ENCODE data around the gene PLCB3.

DNA sequence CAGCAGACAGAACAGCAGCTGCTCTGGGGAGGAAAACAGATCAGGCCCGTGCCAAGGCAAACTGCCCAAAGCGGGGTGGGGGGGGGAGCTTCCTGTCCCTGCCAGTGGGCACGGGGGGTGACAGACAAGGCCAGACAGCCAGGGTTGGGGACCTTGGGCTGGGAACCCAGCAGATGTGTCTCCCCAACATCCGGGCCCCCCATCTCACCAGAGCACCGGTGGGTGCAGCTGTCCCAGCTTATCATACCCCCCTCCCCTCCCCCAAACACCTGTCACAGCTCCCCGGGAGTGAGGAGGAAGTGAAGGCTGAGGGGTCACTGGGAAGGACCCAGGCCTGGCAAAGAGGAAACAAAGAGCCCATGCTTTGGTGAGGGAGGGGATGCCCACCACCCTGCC is 5.9 kb upstream of the PLCB3 start:
- no peak for TF ChIP-seq EZH2 (optimal IDR thresholded peaks at IDR 0.05; ENCODE audit: low read depth, low read length)
- TF ChIP-seq, protein P1, sequence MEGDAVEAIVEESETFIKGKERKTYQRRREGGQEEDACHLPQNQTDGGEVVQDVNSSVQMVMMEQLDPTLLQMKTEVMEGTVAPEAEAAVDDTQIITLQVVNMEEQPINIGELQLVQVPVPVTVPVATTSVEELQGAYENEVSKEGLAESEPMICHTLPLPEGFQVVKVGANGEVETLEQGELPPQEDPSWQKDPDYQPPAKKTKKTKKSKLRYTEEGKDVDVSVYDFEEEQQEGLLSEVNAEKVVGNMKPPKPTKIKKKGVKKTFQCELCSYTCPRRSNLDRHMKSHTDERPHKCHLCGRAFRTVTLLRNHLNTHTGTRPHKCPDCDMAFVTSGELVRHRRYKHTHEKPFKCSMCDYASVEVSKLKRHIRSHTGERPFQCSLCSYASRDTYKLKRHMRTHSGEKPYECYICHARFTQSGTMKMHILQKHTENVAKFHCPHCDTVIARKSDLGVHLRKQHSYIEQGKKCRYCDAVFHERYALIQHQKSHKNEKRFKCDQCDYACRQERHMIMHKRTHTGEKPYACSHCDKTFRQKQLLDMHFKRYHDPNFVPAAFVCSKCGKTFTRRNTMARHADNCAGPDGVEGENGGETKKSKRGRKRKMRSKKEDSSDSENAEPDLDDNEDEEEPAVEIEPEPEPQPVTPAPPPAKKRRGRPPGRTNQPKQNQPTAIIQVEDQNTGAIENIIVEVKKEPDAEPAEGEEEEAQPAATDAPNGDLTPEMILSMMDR (IDR thresholded peaks at IDR 0.05; ENCODE audit: low read length), result no peak

Data from MM.1S (cell line).